Neutrophil (primary cell): ENCODE measurements around the gene DOK7.
"Not testable (repeated sequence)": the region's sequence is repeated elsewhere in the genome, so short reads cannot be mapped to it uniquely, and the experiment has no call there.

Experiments used
- H3K27ac ChIP-seq: fragments of 200-600 bp; sonication (generic); 2 replicates; pipeline ENCODE4 v1.5.1; 2016; ENCODE audit warnings: mild to moderate bottlenecking, moderate library complexity
- H3K27me3 ChIP-seq: fragments of 200-600 bp; sonication (generic); 2 replicates; pipeline ENCODE4 v1.6.0; 2016; ENCODE audit warnings: mild to moderate bottlenecking
- H3K36me3 ChIP-seq: fragments of 200-600 bp; sonication (generic); 2 replicates; pipeline ENCODE4 v1.5.1; 2017
- H3K4me1 ChIP-seq, 2 experiments: fragments of 200-600 bp in 1 of 2; sonication (generic) in 1 of 2; 1 replicate in 1 of 2; 2 replicates in 1 of 2; pipeline versions ENCODE4 v1.5.1 to v1.6.1; 2013 to 2016; ENCODE audit warnings: low read depth in 1 of 2, low read length in 1 of 2, mild to moderate bottlenecking in 1 of 2, moderate library complexity in 1 of 2; ENCODE audit not compliant: control insufficient read depth in 1 of 2, insufficient read depth in 1 of 2
- H3K4me3 ChIP-seq, 2 experiments: fragments of 200-600 bp in 1 of 2; sonication (generic) in 1 of 2; 1 replicate in 1 of 2; 2 replicates in 1 of 2; pipeline ENCODE4 v1.5.1; 2013 to 2016; ENCODE audit warnings: low read depth in 1 of 2, low read length in 1 of 2, mild to moderate bottlenecking in 1 of 2, moderate library complexity in 1 of 2
- H3K9me3 ChIP-seq: fragments of 200-600 bp; sonication (generic); 2 replicates; pipeline ENCODE4 v1.5.1; 2016
- TF ChIP-seq, protein P1 (sequence below): fragments of 200-600 bp; sonication (generic); IDR thresholded peaks from 2 replicates; pipeline ENCODE4 v1.5.1; 2016; ENCODE audit warnings: antibody characterized with exemption

The DOK7 gene

GRCh38 chr4:3449574-3450534, 13.3 kb upstream of the DOK7 start:
- Histone ChIP-seq H3K36me3 (no peaks in the 10 kb centered on the region), H3K9me3 (no peaks in the 10 kb centered on the region)

GRCh38 chr4:3450643-3451042, 12.5 kb upstream of the DOK7 start:
- no peaks in the 10 kb centered on the region for H3K36me3 ChIP-seq
- TF ChIP-seq, protein P1, sequence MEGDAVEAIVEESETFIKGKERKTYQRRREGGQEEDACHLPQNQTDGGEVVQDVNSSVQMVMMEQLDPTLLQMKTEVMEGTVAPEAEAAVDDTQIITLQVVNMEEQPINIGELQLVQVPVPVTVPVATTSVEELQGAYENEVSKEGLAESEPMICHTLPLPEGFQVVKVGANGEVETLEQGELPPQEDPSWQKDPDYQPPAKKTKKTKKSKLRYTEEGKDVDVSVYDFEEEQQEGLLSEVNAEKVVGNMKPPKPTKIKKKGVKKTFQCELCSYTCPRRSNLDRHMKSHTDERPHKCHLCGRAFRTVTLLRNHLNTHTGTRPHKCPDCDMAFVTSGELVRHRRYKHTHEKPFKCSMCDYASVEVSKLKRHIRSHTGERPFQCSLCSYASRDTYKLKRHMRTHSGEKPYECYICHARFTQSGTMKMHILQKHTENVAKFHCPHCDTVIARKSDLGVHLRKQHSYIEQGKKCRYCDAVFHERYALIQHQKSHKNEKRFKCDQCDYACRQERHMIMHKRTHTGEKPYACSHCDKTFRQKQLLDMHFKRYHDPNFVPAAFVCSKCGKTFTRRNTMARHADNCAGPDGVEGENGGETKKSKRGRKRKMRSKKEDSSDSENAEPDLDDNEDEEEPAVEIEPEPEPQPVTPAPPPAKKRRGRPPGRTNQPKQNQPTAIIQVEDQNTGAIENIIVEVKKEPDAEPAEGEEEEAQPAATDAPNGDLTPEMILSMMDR: no peak
- H3K4me3 ChIP-seq: no peak overlapping the region
- H3K9me3 ChIP-seq: no peaks in the 10 kb centered on the region
- H3K27ac ChIP-seq: no peak overlapping the region
- no peaks in the 10 kb centered on the region for H3K4me1 ChIP-seq
- H3K27me3 ChIP-seq: peaks cover 9% of the 10 kb centered on the region

More at GRCh38 chr4:3449574-3450534, 13.3 kb upstream of the DOK7 start:
- H3K27me3 ChIP-seq: peaks cover 9% of the 10 kb centered on the region
- no peak overlapping the region for H3K27ac ChIP-seq
- TF ChIP-seq, protein P1: no peak
- no peaks in the 10 kb centered on the region for H3K4me1 ChIP-seq
- no peak overlapping the region for H3K4me3 ChIP-seq

GRCh38 chr4:3451956-3452355, 11.2 kb upstream of the DOK7 start:
- TF ChIP-seq, protein P1: no peak
- no peak overlapping the region for H3K27ac ChIP-seq
- H3K27me3 ChIP-seq: peaks cover 9% of the 10 kb centered on the region

DNA sequence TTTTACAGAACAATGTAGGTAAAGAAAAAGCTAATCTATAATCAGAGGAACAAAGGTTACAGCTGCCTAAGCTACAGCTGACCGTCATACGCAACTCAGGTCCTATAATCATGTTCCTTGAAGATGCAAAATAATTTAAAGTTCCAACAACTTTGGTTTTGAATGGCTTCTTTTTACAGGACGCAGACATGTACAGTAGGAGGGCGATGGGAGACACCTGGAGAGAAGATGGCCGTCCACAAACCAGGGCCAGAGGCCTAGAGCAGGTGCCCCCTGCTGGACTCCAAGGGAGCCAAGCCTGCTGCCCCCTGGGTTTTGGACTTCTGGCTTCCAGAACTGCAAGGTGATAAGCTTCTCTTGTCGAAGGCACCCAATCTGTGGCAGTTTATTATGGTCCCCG, 10.7 kb upstream of the DOK7 start:
- Histone ChIP-seq H3K27ac (no peak overlapping the region), H3K9me3 (no peaks in the 10 kb centered on the region), H3K27me3 (peaks cover 9% of the 10 kb centered on the region), H3K4me1 (no peaks in the 10 kb centered on the region), H3K36me3 (no peaks in the 10 kb centered on the region), H3K4me3 (no peak overlapping the region)
- TF ChIP-seq, protein P1: no peak

More at GRCh38 chr4:3451956-3452355, 11.2 kb upstream of the DOK7 start:
- Histone ChIP-seq H3K4me1 (no peaks in the 10 kb centered on the region), H3K36me3 (no peaks in the 10 kb centered on the region), H3K9me3 (no peaks in the 10 kb centered on the region), H3K4me3 (no peak overlapping the region)

DNA sequence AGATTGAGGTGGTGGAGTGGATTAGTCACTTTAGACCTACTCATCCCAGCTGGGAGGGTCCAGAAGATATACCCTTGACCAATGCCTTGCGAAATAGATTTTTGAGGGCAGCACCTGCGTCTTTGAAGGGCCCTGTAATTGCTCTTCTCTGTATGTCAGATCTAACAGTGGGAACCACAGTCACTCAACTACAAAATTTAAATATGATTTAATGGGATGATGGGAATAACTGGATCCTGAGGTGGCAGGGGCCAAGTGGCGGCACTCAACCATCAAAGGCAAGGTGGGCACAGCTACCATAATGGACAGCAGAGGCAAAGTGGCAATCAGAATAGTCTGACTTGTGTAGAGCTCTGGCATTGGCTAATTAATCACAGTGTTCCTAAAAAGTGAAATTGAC, 7.5 kb upstream of the DOK7 start:
- not testable (repeated sequence) for H3K4me1 ChIP-seq, H3K9me3 ChIP-seq, H3K36me3 ChIP-seq, H3K27ac ChIP-seq, H3K4me3 ChIP-seq, H3K27me3 ChIP-seq

GRCh38 chr4:3458371-3458770, 4.7 kb upstream of the DOK7 start:
- H3K36me3 ChIP-seq: no peaks in the 10 kb centered on the region
- TF ChIP-seq, protein P1: no peak
- H3K27me3 ChIP-seq: peaks cover 36% of the 10 kb centered on the region
- no peak overlapping the region for H3K4me3 ChIP-seq
- H3K4me1 ChIP-seq: no peaks in the 10 kb centered on the region
- H3K27ac ChIP-seq: no peak overlapping the region
- no peaks in the 10 kb centered on the region for H3K9me3 ChIP-seq

DNA sequence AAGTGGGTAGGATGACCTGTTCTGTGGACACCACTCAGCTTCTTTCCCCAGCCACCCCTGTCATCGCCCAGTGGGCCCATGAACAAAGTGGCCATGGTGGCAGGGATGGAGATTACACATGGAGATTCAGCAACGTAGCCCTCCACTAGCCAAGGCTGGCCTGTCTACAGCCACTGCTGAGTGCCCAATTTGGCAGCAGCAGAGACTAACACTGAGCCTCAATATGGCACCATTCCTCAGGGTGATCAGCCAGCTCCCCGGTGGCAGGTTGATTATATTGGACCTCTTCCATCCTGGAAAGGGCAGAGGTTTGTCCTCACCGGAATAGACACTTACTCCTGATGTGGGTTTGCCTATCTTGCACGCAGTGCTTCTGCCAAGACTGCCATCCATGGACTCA, 4.0 kb upstream of the DOK7 start:
- H3K4me1 ChIP-seq, H3K27ac ChIP-seq, H3K9me3 ChIP-seq, H3K36me3 ChIP-seq, H3K4me3 ChIP-seq: not testable (repeated sequence)
- peaks cover 44% of the 10 kb centered on the region for H3K27me3 ChIP-seq
